ENCODE results near the gene KLHL24. TPM values are rescaled to one million over a fixed set of nuclear protein-coding genes. Genes with fewer than 3 reads are reported as not detected.
"Not testable (repeated sequence)": the region's sequence is repeated elsewhere in the genome, so short reads cannot be mapped to it uniquely, and the experiment has no call there.

The KLHL24 gene
- total RNA-seq, 1 donor from 2014 or later: 33.9 TPM

GRCh38 chr3:183699238-183699947 is 64.0 kb downstream of the KLHL24 start:
- peaks cover 40% of the 10 kb centered on the region for H3K4me1 Mint-ChIP-seq

GRCh38 chr3:183701744-183702143 is 66.3 kb downstream of the KLHL24 start:
- CTCF ChIA-PET: no interaction called here
- H3K9me3 Mint-ChIP-seq: no peaks in the 10 kb centered on the region
- H3K36me3 Mint-ChIP-seq (ENCODE audit: low read depth): peaks cover 8% of the 10 kb centered on the region
- no peak overlapping the region for H3K4me3 Mint-ChIP-seq
- TF ChIP-seq CTCF (IDR thresholded peaks at IDR 0.05): no peak
- H3K27ac Mint-ChIP-seq: no peak overlapping the region
- intact Hi-C loops (cut with micrococcal nuclease): no loop called here
- peaks cover 40% of the 10 kb centered on the region for H3K4me1 Mint-ChIP-seq
- ATAC-seq (ENCODE audit: low read depth) (no peak), DNase-seq (no peak)
- H3K27me3 Mint-ChIP-seq: no peaks in the 10 kb centered on the region
- POLR2A ChIA-PET: no interaction called here

More at GRCh38 chr3:183699238-183699947, 64.0 kb downstream of the KLHL24 start:
- Mint-ChIP-seq H3K27me3 (no peaks in the 10 kb centered on the region), H3K36me3 (ENCODE audit: low read depth) (peaks cover 4% of the 10 kb centered on the region), H3K27ac (peak overlapping the region; percentile 83), H3K4me3 (peak overlapping the region; percentile 91), H3K9me3 (no peaks in the 10 kb centered on the region)
- no peak for TF ChIP-seq CTCF (IDR thresholded peaks at IDR 0.05)
- no peak for ATAC-seq (ENCODE audit: low read depth)
- ChIA-PET POLR2A (no interaction called here), CTCF (no interaction called here)
- intact Hi-C loops (cut with micrococcal nuclease): loop anchor here (5.0 kb wide), 1 partner anchor 107 kb away; no protein-coding TSS in a partner anchor
- DNase-seq: no peak

- H3K36me3 Mint-ChIP-seq (ENCODE audit: low read depth); H3K27me3 Mint-ChIP-seq; POLR2A ChIA-PET; DNase-seq; H3K4me3 Mint-ChIP-seq; CTCF ChIA-PET; ATAC-seq (ENCODE audit: low read depth); H3K27ac Mint-ChIP-seq; intact Hi-C loops (cut with micrococcal nuclease); H3K9me3 Mint-ChIP-seq: not testable (repeated sequence)
- H3K4me1 Mint-ChIP-seq: peaks cover 29% of the 10 kb centered on the region
Observed at GRCh38 chr3:183703892-183704291, 68.5 kb downstream of the KLHL24 start.

- CTCF ChIA-PET: no interaction called here
Observed at GRCh38 chr3:183710231-183710630, 74.8 kb downstream of the KLHL24 start.

GRCh38 chr3:183711516-183711915 is 76.1 kb downstream of the KLHL24 start:
- H3K9me3 Mint-ChIP-seq: no peaks in the 10 kb centered on the region

More at GRCh38 chr3:183710231-183710630, 74.8 kb downstream of the KLHL24 start:
- peaks cover 8% of the 10 kb centered on the region for H3K36me3 Mint-ChIP-seq (ENCODE audit: low read depth)
- no peak for TF ChIP-seq CTCF (IDR thresholded peaks at IDR 0.05)
- DNase-seq (no peak), ATAC-seq (ENCODE audit: low read depth) (no peak)
- no peak overlapping the region for H3K4me3 Mint-ChIP-seq
- intact Hi-C loops (cut with micrococcal nuclease): no loop called here
- H3K27ac Mint-ChIP-seq: no peak overlapping the region
- peaks cover 6% of the 10 kb centered on the region for H3K4me1 Mint-ChIP-seq
- no peaks in the 10 kb centered on the region for H3K27me3 Mint-ChIP-seq
- H3K9me3 Mint-ChIP-seq: no peaks in the 10 kb centered on the region
- POLR2A ChIA-PET: no interaction called here

More at GRCh38 chr3:183711516-183711915, 76.1 kb downstream of the KLHL24 start:
- peaks cover 6% of the 10 kb centered on the region for H3K4me1 Mint-ChIP-seq
- ChIA-PET POLR2A (no interaction called here), CTCF (no interaction called here)
- no peak overlapping the region for H3K4me3 Mint-ChIP-seq
- H3K27me3 Mint-ChIP-seq: no peaks in the 10 kb centered on the region
- TF ChIP-seq CTCF (IDR thresholded peaks at IDR 0.05): no peak
- no peak for ATAC-seq (ENCODE audit: low read depth)
- H3K36me3 Mint-ChIP-seq (ENCODE audit: low read depth): peaks cover 8% of the 10 kb centered on the region
- intact Hi-C loops (cut with micrococcal nuclease): no loop called here
- H3K27ac Mint-ChIP-seq: no peak overlapping the region
- DNase-seq: no peak

All from activated B cell treated with CpG ODN at 0.5 μM for 24 hours (primary cell).